ENCODE data around the gene JUNB. TPM values are rescaled to one million over a fixed set of nuclear protein-coding genes. Genes with fewer than 3 reads are reported as not detected.
"Not testable (repeated sequence)": the region's sequence is repeated elsewhere in the genome, so short reads cannot be mapped to it uniquely, and the experiment has no call there.

Gene JUNB
- total RNA-seq, 1 donor from 2014 or later = 157 TPM

GRCh38 chr19:12789098-12789903, 2.0 kb upstream of the JUNB start:
- peak; percentile 61 for DNase-seq

GRCh38 chr19:12789904-12790619, 1.2 kb upstream of the JUNB start:
- peak; percentile 98 for DNase-seq

GRCh38 chr19:12790628-12791344, 500 bp upstream of the JUNB start:
- no peak for DNase-seq

- peak; percentile 73 for DNase-seq
Observed at GRCh38 chr19:12792051-12792852, 966 bp downstream of the JUNB start.

GRCh38 chr19:12792853-12793289, 1.6 kb downstream of the JUNB start:
- no peak for DNase-seq

GRCh38 chr19:12793290-12794195, 2.3 kb downstream of the JUNB start:
- DNase-seq = peak; percentile 97

GRCh38 chr19:12794196-12794941, 3.1 kb downstream of the JUNB start:
- no peak for DNase-seq

GRCh38 chr19:12794971-12795381, 3.7 kb downstream of the JUNB start:
- DNase-seq = no peak

GRCh38 chr19:12796146-12797071, 5.1 kb downstream of the JUNB start:
- peak; percentile 94 for DNase-seq

- DNase-seq = peak; percentile 16
Observed at GRCh38 chr19:12797141-12797587, 5.9 kb downstream of the JUNB start.

GRCh38 chr19:12797607-12798006, 6.3 kb downstream of the JUNB start:
- DNase-seq = not testable (repeated sequence)

GRCh38 chr19:12799742-12800465, 8.6 kb downstream of the JUNB start:
- no peak for DNase-seq

- DNase-seq = no peak
Observed at GRCh38 chr19:12800466-12800770, 9.1 kb downstream of the JUNB start.

GRCh38 chr19:12800923-12801465, 9.7 kb downstream of the JUNB start:
- DNase-seq = peak; percentile 35

GRCh38 chr19:12801466-12802266, 10.4 kb downstream of the JUNB start, which contains the start of the genes PRDX2 and THSD8:
PRDX2 (minus strand) TSS chr19:12801800; CDS start chr19:12801261, 539 bp downstream.
THSD8 (plus strand) TSS chr19:12802069; CDS start chr19:12802072, 3 bp downstream.
- peak; percentile 91 for DNase-seq

- no peak for DNase-seq
Observed at GRCh38 chr19:12802267-12803106, 11.2 kb downstream of the JUNB start.
